A172 (cell line): Measurements from ENCODE around the gene GOLGA8Q. TPM values are rescaled to one million over a fixed set of nuclear protein-coding genes. Genes with fewer than 3 reads are reported as not detected.
"Not testable (repeated sequence)": the region's sequence is repeated elsewhere in the genome, so short reads cannot be mapped to it uniquely, and the experiment has no call there.

Experiments
- DNase-seq: peaks from one replicate; pipeline ENCODE4 v3.0.0-alpha.2; 2015; ENCODE audit warnings: low spot score
- total RNA-seq: library from RNA; depleted of rRNA; stranded (reverse); fragments of >200 nt; shearing (Covaris generic); gene quantifications from 2 replicates; pipeline ENCODE4 v1.2.3, GENCODE V29; 2014; rRNA removed

The GOLGA8Q gene
- total RNA-seq, result not detected in 2 replicates

DNA sequence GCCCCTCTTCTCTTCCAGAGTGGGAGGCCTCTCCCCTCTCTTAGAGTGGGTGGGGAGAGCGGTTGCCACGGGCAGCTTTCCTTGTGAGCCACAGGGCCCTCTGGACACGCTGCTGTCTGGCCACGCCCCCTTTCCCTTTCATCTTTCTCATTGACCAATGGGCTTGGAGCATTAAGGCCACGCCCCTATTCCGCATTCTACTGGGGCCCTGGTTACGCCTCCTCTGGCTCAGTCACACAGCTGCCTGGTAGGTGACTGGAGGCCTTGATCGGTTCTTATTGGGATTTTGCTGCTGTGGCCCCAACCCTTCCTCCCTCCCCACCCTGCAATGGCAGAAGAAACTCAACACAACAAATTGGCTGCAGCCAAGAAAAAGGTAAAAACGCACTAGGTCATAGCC is at the start of gene GOLGA8Q:
Gene GOLGA8Q (plus strand): TSS at position 301 of the 400 bp plus-strand sequence. CDS start 28 bp downstream, at position 329.
- DNase-seq, result not testable (repeated sequence)

- not testable (repeated sequence) for DNase-seq
Measured at GRCh38 chr15:30502904-30503781, 48.7 kb upstream of the GOLGA8Q start.

DNA sequence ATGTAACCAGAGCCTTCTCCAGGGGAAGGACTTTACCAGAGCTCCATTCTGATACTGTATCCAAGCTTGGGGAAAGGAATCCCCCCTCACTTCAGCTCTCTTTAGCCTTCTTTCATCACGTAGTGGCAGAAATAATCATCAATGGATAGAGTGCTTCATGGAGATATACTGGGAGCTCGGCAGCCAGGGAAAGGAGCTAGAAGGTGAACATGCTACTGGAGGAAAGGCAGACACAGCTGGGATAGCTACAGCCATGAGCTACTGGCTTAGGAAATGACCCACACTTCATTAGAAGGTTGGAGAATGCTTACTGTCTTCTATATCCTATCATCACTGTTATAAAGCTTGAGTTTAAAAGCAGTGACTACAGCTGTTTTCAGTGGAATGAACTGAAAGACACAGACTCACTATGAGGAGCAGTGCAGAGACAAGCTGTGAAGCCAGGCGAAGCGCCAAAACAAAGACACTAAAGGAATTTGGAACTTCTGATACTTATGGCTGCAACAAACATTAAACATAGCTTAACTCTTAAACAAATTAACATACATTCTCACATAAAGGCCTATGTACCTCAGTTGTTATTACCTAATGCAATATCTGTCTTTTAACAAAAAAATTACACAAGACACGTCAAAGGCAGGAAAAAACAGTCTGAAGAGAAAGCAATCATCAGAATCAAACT is 47.5 kb upstream of the GOLGA8Q start:
- not testable (repeated sequence) for DNase-seq

- not testable (repeated sequence) for DNase-seq
Measured at GRCh38 chr15:30514545-30514944, 37.3 kb upstream of the GOLGA8Q start.

DNA sequence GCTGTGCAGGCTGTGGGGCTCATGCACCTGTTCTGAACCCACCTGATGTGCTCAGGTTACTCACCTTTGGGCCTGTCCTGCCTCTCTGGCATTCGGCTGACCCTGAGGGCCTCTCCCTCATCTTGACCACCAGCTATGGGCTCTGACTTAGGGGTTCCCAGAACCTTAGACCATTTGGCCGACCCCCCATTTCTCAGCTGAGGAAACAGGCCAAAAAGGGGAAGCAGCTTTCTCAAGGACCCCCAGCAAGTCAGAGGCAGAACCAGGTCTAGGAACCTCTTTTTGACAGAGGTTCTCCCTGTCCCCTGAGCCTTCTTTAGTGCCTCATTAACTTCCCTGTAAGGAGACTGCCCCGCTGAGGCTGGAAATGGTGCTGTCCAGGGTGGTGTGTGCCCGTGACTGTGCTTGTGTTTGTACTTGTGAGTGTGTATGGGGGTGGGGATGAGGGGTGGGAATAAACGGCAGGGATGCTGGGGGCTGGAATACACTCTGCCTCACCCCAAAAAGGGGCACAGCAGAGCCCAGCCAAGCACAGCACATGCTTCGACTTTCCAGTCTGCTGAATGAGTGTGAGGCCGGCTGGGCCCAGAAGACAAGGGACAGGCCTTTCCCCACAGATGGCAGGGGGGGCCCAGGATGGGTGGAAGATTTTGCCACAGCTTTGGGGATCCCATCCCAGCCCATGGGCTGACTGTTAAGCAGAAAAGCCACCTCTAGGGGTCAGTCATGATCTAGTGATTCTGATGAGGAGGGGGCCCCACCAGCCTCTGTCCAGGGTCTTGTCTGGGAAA is 28.2 kb upstream of the GOLGA8Q start:
- not testable (repeated sequence) for DNase-seq

GRCh38 chr15:30525912-30526311 is 25.9 kb upstream of the GOLGA8Q start:
- not testable (repeated sequence) for DNase-seq

- DNase-seq, result not testable (repeated sequence)
Measured at GRCh38 chr15:30529049-30529448, 22.8 kb upstream of the GOLGA8Q start.

DNA sequence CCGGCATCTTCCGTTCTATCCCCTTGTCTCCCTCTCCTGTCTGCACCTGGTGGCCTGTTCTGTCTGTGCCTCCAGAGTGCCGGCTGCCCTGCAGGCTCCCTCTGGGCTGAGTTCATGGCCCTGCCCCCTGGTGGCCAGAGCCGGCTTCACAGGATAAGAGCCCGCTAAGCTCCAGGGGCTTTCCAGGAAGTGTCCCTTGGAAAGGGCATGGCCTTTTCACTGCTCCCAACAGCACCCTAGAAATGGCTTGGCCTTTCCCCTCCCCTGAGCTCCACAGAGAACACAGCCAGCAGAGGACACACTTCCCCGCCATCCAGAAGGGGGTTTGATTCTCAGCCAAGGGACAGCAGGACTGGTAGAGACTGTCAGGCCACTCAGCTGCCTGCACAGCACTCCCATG is 15.1 kb downstream of the GOLGA8Q start:
- not testable (repeated sequence) for DNase-seq

GRCh38 chr15:30573012-30573491 is 21.2 kb downstream of the GOLGA8Q start:
- DNase-seq, result not testable (repeated sequence)

- not testable (repeated sequence) for DNase-seq
Measured at GRCh38 chr15:30579394-30579970, 27.6 kb downstream of the GOLGA8Q start.

GRCh38 chr15:30580716-30581115 is 28.9 kb downstream of the GOLGA8Q start:
- DNase-seq, result not testable (repeated sequence)

GRCh38 chr15:30598953-30599352 is 47.1 kb downstream of the GOLGA8Q start:
- not testable (repeated sequence) for DNase-seq

DNA sequence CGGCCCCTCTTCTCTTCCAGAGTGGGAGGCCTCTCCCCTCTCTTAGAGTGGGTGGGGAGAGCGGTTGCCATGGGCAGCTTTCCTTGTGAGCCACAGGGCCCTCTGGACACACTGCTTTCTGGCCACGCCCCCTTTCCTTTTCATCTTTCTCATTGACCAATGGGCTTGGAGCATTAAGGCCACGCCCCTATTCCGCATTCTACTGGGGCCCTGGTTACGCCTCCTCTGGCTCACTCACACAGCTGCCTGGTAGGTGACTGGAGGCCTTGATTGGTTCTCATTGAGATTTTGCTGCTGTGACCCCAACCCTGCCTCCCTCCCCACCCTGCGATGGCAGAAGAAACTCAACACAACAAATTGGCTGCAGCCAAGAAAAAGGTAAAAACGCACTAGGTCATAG is 51.9 kb downstream of the GOLGA8Q start, which contains the start of gene GOLGA8H:
Gene GOLGA8H (plus strand): TSS at position 233 of the 400 bp plus-strand sequence. CDS start 98 bp downstream, at position 331.
- not testable (repeated sequence) for DNase-seq

Other genes starting within 250 kb of the GOLGA8Q start
- not detected in 2 replicates for gene CHRFAM7A, start 158.5 kb upstream of the GOLGA8Q start, total RNA-seq
- 0.43 and 1.8 TPM in 2 replicates for gene GOLGA8R, start 137.8 kb upstream of the GOLGA8Q start, total RNA-seq
- gene GOLGA8H, start 52.0 kb downstream of the GOLGA8Q start, total RNA-seq, result 0.41 and 1.6 TPM in 2 replicates